Breast epithelium (tissue), 4 donors: Measurements from ENCODE around the gene LRCH4. TPM values are rescaled to one million over a fixed set of nuclear protein-coding genes. Genes with fewer than 3 reads are reported as not detected.
A peak's percentile ranks its signal among the peaks of the same experiment; 100 is the strongest.

Experiments used
- DNase-seq, 2 donors: peaks; one replicate each; pipeline ENCODE4 v3.0.0-alpha.2; 2019; ENCODE audit warnings: low spot score in 2 of 2
- H3K27ac ChIP-seq, 2 donors: fragments of 200-600 bp; sonication (generic) in 1 of 2; one replicate each; pipeline ENCODE4 v1.5.1; 2016 to 2019; ENCODE audit warnings: mild to moderate bottlenecking in 1 of 2
- H3K27me3 ChIP-seq, 2 donors: fragments of 200-600 bp; sonication (generic) in 1 of 2; one replicate each; pipeline versions ENCODE4 v1.5.1 to v1.6.0; 2017 to 2019; ENCODE audit warnings: control low read depth in 1 of 2, mild to moderate bottlenecking in 1 of 2
- H3K36me3 ChIP-seq: fragments of 200-600 bp; one replicate; pipeline ENCODE4 v1.5.1; 2019
- H3K4me1 ChIP-seq, 2 donors: fragments of 200-600 bp; sonication (generic); one replicate each; pipeline ENCODE4 v1.5.1; 2016 to 2019; ENCODE audit warnings: control low read depth in 1 of 2
- H3K4me3 ChIP-seq, 3 donors: fragments of 200-600 bp; sonication (generic); 1 replicate in 2 of 3; 2 replicates in 1 of 3; pipeline ENCODE4 v1.5.1; 2016 to 2019; ENCODE audit warnings: mild to moderate bottlenecking in 3 of 3, moderate library complexity in 2 of 3
- H3K9me3 ChIP-seq, 2 donors: fragments of 200-600 bp; sonication (generic) in 1 of 2; one replicate each; pipeline ENCODE4 v1.5.1; 2016 to 2019; ENCODE audit warnings: control low read depth in 1 of 2
- POLR2A ChIP-seq: fragments of 450-650 bp; IDR thresholded peaks from one replicate; pipeline ENCODE4 v1.6.1; 2016; ENCODE audit warnings: antibody characterized with exemption, mild to moderate bottlenecking, moderate library complexity
- POLR2AphosphoS5 ChIP-seq, 3 donors: sonication (generic); formaldehyde crosslinking; IDR thresholded peaks; one replicate each; pipeline ENCODE4 v1.6.1; 2017; ENCODE audit warnings: antibody characterized with exemption in 3 of 3
- intact Hi-C: fragments of 100-400 bp; cut with DNase I; formaldehyde crosslinking; loops from one replicate; pipeline ENCODE4 v1.15.1; 2023; ENCODE audit warnings: low total_unique reads
- total RNA-seq, 3 donors: library from RNA; depleted of rRNA; stranded (reverse); fragments of >200 nt; gene quantifications; one replicate each; pipeline ENCODE4 v1.1.0, GENCODE V29; 2016
- TF ChIP-seq, protein P1 (sequence below), 3 donors: fragments of 450-650 bp; IDR thresholded peaks; one replicate each; pipeline ENCODE4 v1.5.1; 2016 to 2017; ENCODE audit warnings: antibody characterized with exemption in 3 of 3, mild to moderate bottlenecking in 3 of 3, moderate library complexity in 3 of 3

Gene LRCH4
- total RNA-seq, 3 donors from 2014 or later, result 49.6 to 89.1 (median 88.1) TPM

DNA sequence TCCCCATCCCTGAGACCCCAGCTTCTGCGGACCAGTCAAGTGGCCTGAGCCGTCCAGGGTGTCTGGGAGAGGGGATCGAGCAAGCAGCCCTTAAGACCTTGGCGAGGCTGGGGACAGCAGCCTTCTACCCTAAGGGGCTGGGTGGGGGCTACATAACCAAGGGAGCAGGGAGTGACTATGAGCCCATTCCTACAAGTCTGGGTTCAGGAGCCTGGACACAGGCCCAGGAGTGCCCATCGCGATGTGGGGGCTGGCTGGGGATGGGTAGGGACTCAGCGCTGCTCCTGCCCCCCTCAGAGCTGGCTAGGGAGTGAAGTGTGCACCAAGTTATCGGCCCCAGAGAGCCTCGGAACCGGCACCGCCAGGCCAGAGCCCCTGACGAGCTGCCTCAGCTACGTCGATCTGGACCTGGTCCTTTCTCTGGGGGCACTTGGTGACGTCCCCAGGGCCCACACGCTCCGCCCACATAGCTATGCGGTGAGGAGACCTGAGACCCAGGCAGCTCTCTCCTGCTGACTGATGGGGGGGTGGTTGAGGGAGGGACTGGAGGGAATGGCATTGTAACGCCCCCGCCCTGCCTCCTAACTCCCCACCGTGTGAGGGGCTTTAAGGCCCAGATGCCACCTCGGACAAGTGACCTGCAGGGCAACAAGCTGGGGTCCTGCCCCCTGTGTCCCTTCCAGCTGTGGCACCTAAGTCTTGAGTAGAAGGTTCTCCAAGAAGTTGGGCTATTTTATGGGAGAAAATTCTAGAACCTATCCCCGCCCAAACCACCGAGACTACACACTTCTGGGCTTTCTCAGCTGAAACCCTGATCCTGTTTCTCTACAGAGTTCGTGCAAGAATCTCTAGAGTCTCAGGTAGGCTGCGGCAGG is 14.7 kb downstream of the LRCH4 start:
- DNase-seq, result no peak
- TF ChIP-seq, protein P1, sequence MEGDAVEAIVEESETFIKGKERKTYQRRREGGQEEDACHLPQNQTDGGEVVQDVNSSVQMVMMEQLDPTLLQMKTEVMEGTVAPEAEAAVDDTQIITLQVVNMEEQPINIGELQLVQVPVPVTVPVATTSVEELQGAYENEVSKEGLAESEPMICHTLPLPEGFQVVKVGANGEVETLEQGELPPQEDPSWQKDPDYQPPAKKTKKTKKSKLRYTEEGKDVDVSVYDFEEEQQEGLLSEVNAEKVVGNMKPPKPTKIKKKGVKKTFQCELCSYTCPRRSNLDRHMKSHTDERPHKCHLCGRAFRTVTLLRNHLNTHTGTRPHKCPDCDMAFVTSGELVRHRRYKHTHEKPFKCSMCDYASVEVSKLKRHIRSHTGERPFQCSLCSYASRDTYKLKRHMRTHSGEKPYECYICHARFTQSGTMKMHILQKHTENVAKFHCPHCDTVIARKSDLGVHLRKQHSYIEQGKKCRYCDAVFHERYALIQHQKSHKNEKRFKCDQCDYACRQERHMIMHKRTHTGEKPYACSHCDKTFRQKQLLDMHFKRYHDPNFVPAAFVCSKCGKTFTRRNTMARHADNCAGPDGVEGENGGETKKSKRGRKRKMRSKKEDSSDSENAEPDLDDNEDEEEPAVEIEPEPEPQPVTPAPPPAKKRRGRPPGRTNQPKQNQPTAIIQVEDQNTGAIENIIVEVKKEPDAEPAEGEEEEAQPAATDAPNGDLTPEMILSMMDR (IDR thresholded peaks at IDR 0.05), result no peak
- no peak for TF ChIP-seq POLR2AphosphoS5 (IDR thresholded peaks at IDR 0.05)
- no peak for TF ChIP-seq POLR2A
- Histone ChIP-seq H3K36me3 (peaks cover 8% of the 10 kb centered on the region), H3K27me3 (no peaks in the 10 kb centered on the region), H3K27ac (no peak overlapping the region), H3K4me3 (no peak overlapping the region), H3K4me1 (peaks cover 0 to 4% of the 10 kb centered on the region in 2 donors), H3K9me3 (no peaks in the 10 kb centered on the region)
- intact Hi-C loops, result loop anchor here (10.0 kb wide), 2 partner anchors 114 to 1304 kb away; no protein-coding TSS in a partner anchor

DNA sequence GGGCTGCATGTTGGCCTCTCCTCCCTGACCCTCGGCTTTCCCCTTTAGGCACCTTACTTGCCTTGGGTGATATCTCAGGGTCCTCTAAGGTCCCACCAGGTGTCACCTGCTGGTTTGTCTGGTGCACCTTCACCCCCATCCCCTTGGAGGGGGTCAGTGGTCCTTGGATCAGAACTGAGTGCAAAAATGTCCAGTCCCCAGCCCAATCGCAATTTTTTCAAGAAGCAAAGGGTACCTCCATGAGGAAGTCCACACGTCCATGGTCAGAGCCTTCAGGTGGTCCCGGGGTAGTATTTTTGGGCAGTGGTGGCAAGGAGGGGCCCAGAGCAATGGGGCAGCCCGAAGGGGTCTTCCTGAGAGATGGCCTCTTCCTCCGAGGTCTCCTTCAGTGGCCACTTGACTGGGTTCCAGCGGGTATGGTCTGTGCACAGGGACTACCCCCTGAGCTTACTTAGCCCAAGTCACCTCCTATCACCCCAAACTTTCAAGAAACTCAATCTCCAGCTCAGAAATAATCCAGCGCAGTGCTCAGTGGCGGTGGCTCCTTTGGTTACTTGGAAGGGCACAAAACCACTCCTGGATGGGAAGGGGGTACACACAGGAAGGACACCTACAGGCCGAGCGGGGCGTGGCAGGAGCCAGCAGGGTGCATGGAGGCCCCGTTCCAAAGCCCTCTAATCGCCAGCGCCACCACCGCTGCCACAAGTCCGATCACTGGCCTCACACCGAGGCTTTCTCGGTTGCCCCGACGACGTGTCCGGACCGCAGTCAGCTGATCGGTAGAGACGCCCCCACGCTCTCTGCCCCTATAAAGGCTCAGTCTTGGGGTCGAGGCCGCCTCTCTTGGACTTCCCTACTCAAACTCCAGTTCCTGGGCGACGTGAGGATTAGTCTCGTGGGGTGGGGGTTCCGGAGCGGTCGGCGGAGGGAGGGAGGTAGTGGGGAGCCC is 16.8 kb downstream of the LRCH4 start:
- intact Hi-C loops, result no loop called here
- H3K27me3 ChIP-seq, result no peaks in the 10 kb centered on the region
- peaks cover 0 to 4% of the 10 kb centered on the region in 2 donors for H3K4me1 ChIP-seq
- TF ChIP-seq, protein P1 (IDR thresholded peaks at IDR 0.05), result peak in 2 of 3 donors; percentile 20 to 32
- TF ChIP-seq POLR2A, result no peak
- peak overlapping the region; percentile 22 to 58 (median 46) for H3K4me3 ChIP-seq
- peak overlapping the region; percentile 45 to 71 for H3K27ac ChIP-seq
- DNase-seq, result peak; percentile 32 to 52
- H3K9me3 ChIP-seq, result no peaks in the 10 kb centered on the region
- H3K36me3 ChIP-seq, result peaks cover 2% of the 10 kb centered on the region

DNA sequence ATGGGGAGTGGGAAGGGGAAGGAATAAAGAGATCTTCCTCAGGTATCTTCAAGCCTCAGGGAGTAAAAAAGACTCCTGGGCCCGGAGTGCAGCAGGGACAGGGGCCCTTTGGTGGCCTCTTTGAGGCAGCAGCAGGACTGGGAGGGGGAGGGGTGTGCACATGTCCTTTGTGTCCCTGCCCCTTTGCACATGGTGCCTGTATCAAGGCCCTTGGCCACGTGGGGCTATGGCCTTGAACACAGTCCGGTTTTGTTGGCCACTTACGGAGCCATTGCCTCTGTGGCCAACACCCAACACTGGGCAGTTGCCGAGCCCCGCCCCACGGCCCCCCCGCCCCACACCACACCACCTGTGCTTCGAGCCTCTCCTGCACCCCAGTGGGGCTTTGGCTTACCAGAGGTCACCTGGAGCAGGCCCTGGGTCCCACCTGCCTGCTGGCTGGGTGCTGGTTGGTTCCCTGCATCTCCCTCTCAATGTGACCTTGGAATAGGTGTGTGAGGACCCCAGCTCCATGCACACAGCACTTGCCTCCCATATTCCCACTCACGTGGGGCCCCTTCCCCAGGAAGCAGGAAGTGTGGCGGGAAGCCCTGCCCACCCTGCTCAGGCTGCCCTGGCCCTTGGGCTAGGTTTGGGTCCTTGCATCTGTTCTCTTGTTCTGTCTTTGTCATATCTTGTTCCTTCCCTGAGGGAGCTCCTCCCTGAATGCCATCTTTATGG is 17.6 kb downstream of the LRCH4 start:
- H3K36me3 ChIP-seq, result no peaks in the 10 kb centered on the region
- intact Hi-C loops, result no loop called here
- H3K4me1 ChIP-seq, result peaks cover 0 to 4% of the 10 kb centered on the region in 2 donors
- H3K9me3 ChIP-seq, result no peaks in the 10 kb centered on the region
- H3K27me3 ChIP-seq, result no peaks in the 10 kb centered on the region
- no peak overlapping the region for H3K4me3 ChIP-seq
- peak in 1 of 2 donors; percentile 42 for DNase-seq
- H3K27ac ChIP-seq, result peak overlapping the region in 1 of 2 donors; percentile 3
- TF ChIP-seq POLR2A (no peak), POLR2AphosphoS5 (IDR thresholded peaks at IDR 0.05) (no peak)
- TF ChIP-seq, protein P1 (IDR thresholded peaks at IDR 0.05), result no peak

DNA sequence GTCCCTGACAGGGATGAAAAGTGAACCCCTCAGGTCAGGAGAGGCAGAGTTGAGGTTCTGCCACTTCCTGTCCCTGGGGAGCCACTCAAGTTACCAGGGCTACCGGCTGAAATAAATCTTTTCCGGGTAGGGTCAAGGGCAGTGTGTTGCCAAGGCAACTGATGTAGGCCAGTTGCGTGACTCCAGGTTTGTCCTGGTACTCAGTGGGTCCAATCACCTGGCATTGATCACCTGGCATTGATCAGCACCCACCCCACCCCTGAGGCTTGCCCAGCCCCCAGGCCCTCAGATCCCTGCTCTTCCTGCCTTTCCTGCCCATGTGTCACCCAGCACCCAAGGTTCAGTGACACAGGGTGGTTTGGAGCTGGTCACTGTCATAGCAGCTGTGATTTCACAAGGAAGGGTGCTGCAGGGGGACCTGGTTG is 18.2 kb downstream of the LRCH4 start:
- TF ChIP-seq POLR2A, result no peak
- no peak for TF ChIP-seq POLR2AphosphoS5 (IDR thresholded peaks at IDR 0.05)
- Histone ChIP-seq H3K9me3 (no peaks in the 10 kb centered on the region), H3K4me1 (peaks cover 0 to 4% of the 10 kb centered on the region in 2 donors), H3K36me3 (no peaks in the 10 kb centered on the region), H3K27ac (peak overlapping the region in 1 of 2 donors; percentile 3), H3K27me3 (no peaks in the 10 kb centered on the region), H3K4me3 (no peak overlapping the region)
- intact Hi-C loops, result no loop called here
- DNase-seq, result no peak
